Skeletal muscle tissue (tissue), 4 donors: ENCODE data around the gene SVIP. TPM values are rescaled to one million over a fixed set of nuclear protein-coding genes. Genes with fewer than 3 reads are reported as not detected.
A peak's percentile ranks its signal among the peaks of the same experiment; 100 is the strongest.

Experiments used
- H3K27ac ChIP-seq: one replicate; pipeline ENCODE4 v1.7.0; 2013; ENCODE audit warnings: mild to moderate bottlenecking, low read depth, low read length, inconsistent platforms
- H3K27me3 ChIP-seq, 3 donors: one replicate each; pipeline ENCODE4 v1.7.0; 2013; ENCODE audit warnings: low read length in 3 of 3; ENCODE audit not compliant: control insufficient read depth in 3 of 3, insufficient read depth in 3 of 3
- H3K36me3 ChIP-seq, 3 donors: one replicate each; pipeline ENCODE4 v1.7.0; 2013; ENCODE audit warnings: low read length in 3 of 3; ENCODE audit not compliant: control insufficient read depth in 3 of 3, insufficient read depth in 3 of 3
- H3K4me1 ChIP-seq, 3 donors: one replicate each; pipeline ENCODE4 v1.7.0; 2013; ENCODE audit warnings: low read length in 3 of 3, mild to moderate bottlenecking in 3 of 3; ENCODE audit not compliant: control insufficient read depth in 3 of 3, insufficient read depth in 3 of 3
- H3K4me3 ChIP-seq, 3 donors: one replicate each; pipeline ENCODE4 v1.7.0; 2013; ENCODE audit warnings: low read length in 3 of 3
- H3K9ac ChIP-seq, 3 donors: one replicate each; pipeline ENCODE4 v1.7.0; 2013; ENCODE audit warnings: low read length in 3 of 3, mild to moderate bottlenecking in 3 of 3, moderate library complexity in 2 of 3, low read depth in 1 of 3
- H3K9me3 ChIP-seq, 3 donors: one replicate each; pipeline ENCODE4 v1.7.0; 2013; ENCODE audit warnings: low read length in 3 of 3; ENCODE audit not compliant: control insufficient read depth in 3 of 3
- total RNA-seq: library from RNA; depleted of rRNA; stranded (reverse); fragments of >200 nt; gene quantifications from one replicate; pipeline ENCODE4 v1.2.3, GENCODE V29; 2014
- donor health status: Osteomylitis.

Gene SVIP
- total RNA-seq, 1 donor from 2014 or later = 1.0 TPM

DNA sequence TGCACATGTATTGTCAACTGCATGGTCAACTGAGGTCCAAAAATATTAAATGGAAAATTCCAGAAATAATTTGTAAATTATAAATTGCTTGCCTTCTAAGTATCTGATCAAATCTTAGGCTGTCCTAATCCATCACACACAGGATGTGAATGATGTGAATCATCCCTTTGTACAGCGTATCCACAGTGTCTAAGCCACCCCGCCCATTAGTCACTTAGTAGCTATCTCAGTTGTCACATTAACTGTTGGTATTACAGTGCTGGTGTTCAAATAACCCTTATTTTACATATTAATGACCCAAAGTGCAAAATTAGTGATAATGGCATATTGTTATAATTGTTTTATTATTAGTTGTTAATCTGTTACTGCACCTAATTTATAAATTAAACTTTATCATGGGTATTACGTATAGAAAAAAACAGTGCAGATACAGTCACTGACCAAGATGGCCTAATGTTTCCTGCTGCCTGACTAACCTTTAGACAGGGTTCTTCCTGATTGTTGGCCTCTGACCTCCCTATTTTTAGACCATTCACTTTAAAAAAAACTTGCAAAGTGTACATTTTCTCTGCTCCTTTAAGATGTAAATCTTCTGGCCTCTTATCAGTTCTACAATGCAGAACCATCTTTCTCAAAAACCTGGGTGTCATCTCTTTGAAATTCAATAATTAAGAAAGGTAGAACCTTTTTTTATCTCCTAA is 2.9 kb upstream of the SVIP start:
- Histone ChIP-seq H3K9ac (no peak overlapping the region), H3K4me1 (peaks cover 0 to 4% (median 3%) of the 10 kb centered on the region in 3 donors), H3K27me3 (no peaks in the 10 kb centered on the region), H3K36me3 (no peaks in the 10 kb centered on the region), H3K4me3 (no peak overlapping the region), H3K27ac (no peak overlapping the region), H3K9me3 (no peaks in the 10 kb centered on the region)

DNA sequence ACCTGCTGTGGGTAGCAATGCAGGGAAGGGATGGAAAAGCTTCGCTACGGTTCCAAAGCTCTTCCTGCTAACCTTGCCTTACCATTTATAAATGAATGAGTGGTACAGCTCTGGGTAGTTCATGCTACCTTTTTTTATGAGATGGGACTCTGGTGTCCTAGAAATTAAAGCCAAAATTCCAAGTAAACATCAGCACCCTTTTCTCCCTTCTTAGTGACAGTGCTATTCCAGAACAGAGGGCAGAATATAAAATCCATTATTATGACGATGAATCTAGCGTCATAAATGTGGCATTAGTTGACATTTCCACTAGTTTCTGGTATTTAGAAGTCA is 447 bp upstream of the SVIP start:
- no peak overlapping the region for H3K27ac ChIP-seq
- H3K4me1 ChIP-seq = peaks cover 0 to 4% (median 3%) of the 10 kb centered on the region in 3 donors
- H3K9ac ChIP-seq = no peak overlapping the region
- no peaks in the 10 kb centered on the region for H3K27me3 ChIP-seq
- H3K36me3 ChIP-seq = peaks cover 0 to 3% (median 2%) of the 10 kb centered on the region in 3 donors
- H3K9me3 ChIP-seq = no peaks in the 10 kb centered on the region
- H3K4me3 ChIP-seq = peak overlapping the region; percentile 60 to 86 (median 72)

DNA sequence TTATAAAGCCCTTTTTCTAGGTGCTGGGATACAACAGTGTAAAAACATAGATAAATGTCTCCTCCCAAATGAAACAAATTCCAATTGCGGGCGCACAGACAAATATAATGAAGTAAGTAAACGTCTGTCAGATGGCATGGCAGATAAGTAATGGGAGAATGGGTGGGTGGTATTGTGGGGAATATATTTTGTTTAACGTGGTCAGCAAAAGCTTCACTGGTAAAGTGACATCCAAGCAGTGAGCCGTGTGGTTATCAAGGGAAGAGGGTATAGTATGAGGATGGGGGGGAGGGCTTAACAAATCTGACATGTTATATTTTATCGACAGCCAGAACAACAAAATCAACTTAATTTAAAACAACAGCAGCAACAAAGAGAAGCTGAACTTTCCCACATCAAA is 1.2 kb downstream of the SVIP start:
- Histone ChIP-seq H3K4me1 (peaks cover 0 to 4% (median 3%) of the 10 kb centered on the region in 3 donors), H3K4me3 (peak overlapping the region in 1 of 3 donors; percentile 86), H3K36me3 (peaks cover 6 to 8% (median 8%) of the 10 kb centered on the region in 3 donors), H3K27me3 (no peaks in the 10 kb centered on the region), H3K27ac (no peak overlapping the region), H3K9me3 (no peaks in the 10 kb centered on the region), H3K9ac (peak overlapping the region in 1 of 3 donors; percentile 89)

DNA sequence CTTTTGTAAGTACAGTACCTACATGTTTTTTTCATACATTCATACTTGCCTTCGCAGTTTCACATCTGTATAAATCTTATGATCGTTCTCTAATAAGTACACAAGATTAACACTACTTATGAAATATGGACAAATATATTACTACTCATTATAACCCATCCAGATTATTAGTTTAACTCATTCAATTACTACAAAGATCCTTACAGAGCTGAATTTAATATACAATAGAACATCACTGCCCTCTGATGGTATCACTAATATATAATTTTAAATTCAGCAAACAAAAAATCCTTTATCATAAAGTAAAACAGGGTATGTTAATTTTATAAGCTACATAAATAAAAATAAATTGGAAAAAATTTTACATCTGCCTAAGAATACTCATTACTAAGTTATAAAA is 7.4 kb downstream of the SVIP start:
- Histone ChIP-seq H3K9me3 (no peaks in the 10 kb centered on the region), H3K27ac (no peak overlapping the region), H3K4me3 (no peak overlapping the region), H3K27me3 (no peaks in the 10 kb centered on the region), H3K36me3 (peaks cover 8 to 30% (median 10%) of the 10 kb centered on the region in 3 donors), H3K4me1 (no peaks in the 10 kb centered on the region), H3K9ac (no peak overlapping the region)

DNA sequence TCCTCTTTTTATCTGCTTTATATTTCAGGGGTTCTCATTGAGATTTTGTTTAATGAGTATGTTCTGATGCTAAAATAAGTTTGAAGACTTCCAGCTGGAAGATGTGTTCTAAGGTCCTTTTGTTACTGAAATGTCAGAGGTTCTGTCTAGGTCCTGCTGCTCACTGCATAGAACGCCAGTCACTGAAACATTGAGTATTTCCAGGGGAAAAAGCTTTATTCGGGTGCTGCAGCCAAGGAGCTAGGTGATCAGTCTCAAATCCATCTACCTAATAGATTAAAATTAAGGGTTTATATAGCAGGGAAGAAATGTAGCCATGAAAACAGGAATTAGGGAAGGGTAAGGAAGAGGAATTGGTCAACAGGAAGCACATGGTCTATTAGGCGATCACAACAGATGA is 19.7 kb downstream of the SVIP start:
- Histone ChIP-seq H3K4me3 (no peak overlapping the region), H3K9ac (no peak overlapping the region), H3K9me3 (no peaks in the 10 kb centered on the region), H3K4me1 (peaks cover 0 to 13% (median 3%) of the 10 kb centered on the region in 3 donors), H3K27ac (no peak overlapping the region), H3K36me3 (no peaks in the 10 kb centered on the region), H3K27me3 (no peaks in the 10 kb centered on the region)

DNA sequence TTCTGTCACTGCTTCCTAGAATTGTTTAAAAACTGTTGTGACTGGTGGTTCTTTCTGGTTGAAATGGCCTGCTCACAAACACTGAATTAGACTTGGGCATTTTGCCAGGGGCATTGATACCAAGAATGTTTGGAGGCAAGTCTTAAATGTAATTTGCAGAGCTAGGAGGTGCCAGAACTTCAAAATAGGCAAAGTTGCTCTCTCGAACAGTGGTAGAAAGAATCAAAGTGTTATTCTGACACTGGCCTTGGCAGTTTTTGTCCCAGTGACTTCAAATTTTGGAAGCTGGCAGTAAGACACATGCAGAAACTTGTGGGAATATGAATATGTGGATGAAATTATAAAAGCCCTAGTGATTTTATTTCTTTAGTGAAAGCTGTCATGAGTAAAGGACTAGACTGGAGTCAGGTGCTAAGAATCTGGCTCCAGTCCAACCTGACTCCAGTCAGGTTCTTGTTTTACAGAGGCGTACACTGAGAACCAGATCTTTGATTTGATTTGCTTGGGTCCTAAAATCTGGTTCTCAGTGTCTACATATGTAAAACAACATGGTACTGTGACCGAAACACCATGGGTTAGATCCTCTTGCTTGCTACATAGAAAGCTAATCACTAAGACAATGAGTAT is 20.9 kb downstream of the SVIP start:
- Histone ChIP-seq H3K27ac (no peak overlapping the region), H3K36me3 (no peaks in the 10 kb centered on the region), H3K27me3 (no peaks in the 10 kb centered on the region), H3K4me3 (no peak overlapping the region), H3K4me1 (peaks cover 0 to 13% (median 3%) of the 10 kb centered on the region in 3 donors), H3K9me3 (no peaks in the 10 kb centered on the region), H3K9ac (no peak overlapping the region)

DNA sequence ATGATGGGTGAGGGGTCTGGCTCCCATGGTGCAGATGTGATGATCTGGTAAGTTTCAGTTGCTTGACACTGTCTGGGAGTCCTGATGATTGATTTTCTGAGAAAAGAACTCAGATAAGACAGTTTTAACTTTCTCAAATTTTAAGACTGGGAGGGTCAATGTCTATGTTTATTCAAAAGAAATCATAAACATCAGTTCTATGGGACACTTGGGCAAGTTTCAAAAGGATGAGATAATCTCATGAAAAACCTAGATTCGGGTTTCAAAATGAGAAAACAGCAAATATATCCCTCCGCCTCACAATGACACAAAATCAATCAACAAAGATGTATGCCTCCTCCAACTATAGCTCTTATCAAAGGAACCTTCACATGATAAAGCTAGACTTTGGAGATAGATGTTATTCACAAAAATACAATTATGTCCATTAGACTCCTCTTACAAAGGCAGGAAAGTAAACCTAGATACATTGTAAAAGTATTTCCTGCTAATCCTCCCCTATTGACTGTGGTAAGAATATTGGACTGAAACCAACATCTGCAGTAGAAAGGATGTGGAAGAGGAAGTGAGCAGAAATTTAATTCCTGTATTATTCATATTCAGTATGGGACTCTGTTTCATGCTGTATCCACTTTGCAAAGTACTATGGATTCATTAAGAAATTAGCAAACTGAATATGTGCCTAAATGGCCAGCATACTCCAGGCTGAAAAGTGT is 21.6 kb downstream of the SVIP start:
- Histone ChIP-seq H3K4me3 (no peak overlapping the region), H3K36me3 (no peaks in the 10 kb centered on the region), H3K9me3 (no peaks in the 10 kb centered on the region), H3K4me1 (peaks cover 0 to 13% (median 3%) of the 10 kb centered on the region in 3 donors), H3K9ac (no peak overlapping the region), H3K27me3 (no peaks in the 10 kb centered on the region), H3K27ac (no peak overlapping the region)

DNA sequence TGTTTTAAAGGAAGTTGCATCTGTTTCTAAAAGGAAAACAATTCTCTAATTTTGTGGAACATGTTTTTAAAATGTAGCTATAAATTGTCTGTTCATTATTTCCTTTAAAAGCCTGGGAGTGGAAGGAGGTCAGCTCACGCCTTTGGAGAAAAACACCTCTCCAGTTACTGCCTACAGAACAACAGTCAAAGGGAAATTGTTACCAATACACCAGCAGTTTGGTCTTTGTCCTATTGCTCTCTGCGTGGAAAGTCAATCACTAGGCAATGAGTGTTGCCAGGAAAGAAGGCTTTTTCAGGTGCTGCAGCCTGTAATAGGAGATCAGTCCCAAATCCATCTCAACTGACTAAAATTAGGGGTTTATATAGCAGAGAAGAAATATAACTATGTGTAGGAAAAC is 22.2 kb downstream of the SVIP start:
- Histone ChIP-seq H3K36me3 (no peaks in the 10 kb centered on the region), H3K9me3 (no peaks in the 10 kb centered on the region), H3K4me3 (no peak overlapping the region), H3K4me1 (peaks cover 0 to 13% (median 3%) of the 10 kb centered on the region in 3 donors), H3K27me3 (no peaks in the 10 kb centered on the region), H3K9ac (no peak overlapping the region), H3K27ac (no peak overlapping the region)

DNA sequence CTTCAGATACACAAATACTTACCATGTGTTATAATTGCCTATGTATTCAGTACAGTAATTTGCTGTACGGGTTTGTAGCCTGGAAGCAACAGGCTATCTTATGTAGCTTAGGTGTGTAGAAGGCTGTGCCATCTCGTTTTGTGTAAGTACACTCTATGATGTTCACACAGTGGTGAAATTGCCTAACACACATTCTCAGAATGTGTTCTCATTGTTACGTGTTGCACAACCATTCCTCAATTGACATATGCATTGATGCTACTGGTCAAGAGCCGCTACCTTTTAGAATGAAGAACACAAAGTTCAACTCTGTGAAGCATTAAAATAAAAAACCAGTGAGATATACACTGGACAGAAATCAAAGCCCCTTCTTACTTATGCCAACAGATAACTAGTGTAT is 26.7 kb downstream of the SVIP start:
- peaks cover 0 to 9% (median 3%) of the 10 kb centered on the region in 3 donors for H3K4me1 ChIP-seq
- H3K36me3 ChIP-seq = no peaks in the 10 kb centered on the region
- H3K27ac ChIP-seq = no peak overlapping the region

DNA sequence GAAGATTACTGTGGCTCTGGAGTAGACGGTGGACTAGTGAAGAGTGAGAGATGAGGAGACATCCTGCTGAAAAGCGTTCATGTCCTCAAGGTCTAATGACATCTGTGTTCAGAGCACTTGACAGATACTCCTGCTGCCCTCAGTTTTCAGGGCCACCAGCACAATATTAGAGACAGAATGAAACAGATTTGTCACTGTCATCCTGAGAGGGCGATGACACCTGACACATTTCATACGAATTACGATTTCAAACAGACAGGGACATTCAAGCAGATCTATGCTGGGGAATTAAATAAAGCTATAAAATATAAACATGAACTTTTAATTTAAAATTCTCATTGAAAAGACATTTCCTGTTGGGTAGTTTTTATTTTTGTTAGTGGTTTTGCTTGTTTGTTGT is 29.1 kb downstream of the SVIP start:
- H3K27ac ChIP-seq = no peak overlapping the region
- H3K9me3 ChIP-seq = no peaks in the 10 kb centered on the region
- peaks cover 0 to 5% (median 0%) of the 10 kb centered on the region in 3 donors for H3K4me1 ChIP-seq
- H3K9ac ChIP-seq = no peak overlapping the region
- no peak overlapping the region for H3K4me3 ChIP-seq
- H3K27me3 ChIP-seq = no peaks in the 10 kb centered on the region
- H3K36me3 ChIP-seq = no peaks in the 10 kb centered on the region

More for the DNA sequence above, 26.7 kb downstream of the SVIP start:
- Histone ChIP-seq H3K4me3 (no peak overlapping the region), H3K9ac (no peak overlapping the region), H3K9me3 (no peaks in the 10 kb centered on the region), H3K27me3 (no peaks in the 10 kb centered on the region)
